ENCODE results near the gene FRMD5.

Gene FRMD5

DNA sequence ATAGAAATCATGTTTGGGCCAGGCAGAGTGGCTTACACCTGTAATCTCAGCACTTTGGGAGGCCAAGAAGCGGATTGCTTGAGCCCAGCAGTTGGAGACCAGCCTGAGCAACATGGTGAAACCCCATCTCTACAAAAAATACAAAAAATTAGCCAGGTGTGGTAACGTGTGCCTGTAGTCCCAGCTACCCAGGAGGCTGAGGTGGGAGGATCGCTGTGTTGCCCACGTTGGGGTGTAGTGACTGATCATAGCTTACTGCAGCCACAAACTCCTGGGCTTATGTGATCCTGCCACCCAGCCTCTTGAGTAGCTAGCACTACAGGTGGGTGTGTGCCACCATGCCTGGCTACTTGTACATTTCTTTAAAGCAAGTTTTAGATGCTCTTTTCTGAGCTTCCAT is 254.0 kb downstream of the FRMD5 start:
- no peak for FAIRE-seq

DNA sequence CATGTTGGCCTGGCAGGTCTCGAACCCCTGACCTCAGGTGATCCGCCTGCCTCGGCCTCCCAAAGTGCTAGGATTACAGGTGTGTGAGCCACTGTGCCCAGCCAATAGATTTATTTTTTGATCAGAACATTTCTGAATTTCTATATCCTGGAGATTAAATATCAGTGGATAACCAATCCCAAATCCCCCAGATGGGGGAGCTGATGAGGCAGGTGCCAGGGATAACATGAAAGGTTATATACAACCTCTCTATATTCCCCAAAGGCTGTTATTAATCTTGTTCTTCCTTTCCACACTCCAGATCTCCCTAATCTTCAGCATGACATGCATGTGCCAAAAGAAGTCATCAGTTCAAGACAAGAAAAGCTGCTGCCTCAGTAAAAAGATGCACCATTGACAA is 256.0 kb downstream of the FRMD5 start:
- FAIRE-seq (no peak), DNase-seq (ENCODE audit: extremely low spot score, insufficient read length, low read depth) (no peak)

More for the DNA sequence above, 254.0 kb downstream of the FRMD5 start:
- no peak for DNase-seq (ENCODE audit: extremely low spot score, insufficient read length, low read depth)

DNA sequence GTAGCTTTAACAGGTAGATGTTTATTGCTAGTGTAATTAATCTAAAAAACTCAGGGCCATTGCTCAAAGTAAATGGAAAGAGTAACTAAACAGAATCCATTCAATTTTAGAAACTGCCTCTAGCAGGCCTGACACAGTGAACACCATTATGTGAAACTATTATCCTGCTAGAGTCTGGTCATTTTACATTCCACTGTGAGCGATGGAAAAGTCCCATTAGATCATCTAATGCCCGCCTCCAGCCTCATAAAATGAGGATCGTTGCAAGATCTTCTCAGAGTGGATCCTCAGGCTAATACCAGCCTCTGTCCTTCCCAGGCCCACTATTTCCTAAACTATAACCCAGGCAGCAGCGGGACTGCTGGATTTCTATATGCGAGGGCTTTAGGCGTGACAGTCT is 260.6 kb downstream of the FRMD5 start:
- DNase-seq (ENCODE audit: extremely low spot score, insufficient read length, low read depth) (no peak), FAIRE-seq (no peak)

DNA sequence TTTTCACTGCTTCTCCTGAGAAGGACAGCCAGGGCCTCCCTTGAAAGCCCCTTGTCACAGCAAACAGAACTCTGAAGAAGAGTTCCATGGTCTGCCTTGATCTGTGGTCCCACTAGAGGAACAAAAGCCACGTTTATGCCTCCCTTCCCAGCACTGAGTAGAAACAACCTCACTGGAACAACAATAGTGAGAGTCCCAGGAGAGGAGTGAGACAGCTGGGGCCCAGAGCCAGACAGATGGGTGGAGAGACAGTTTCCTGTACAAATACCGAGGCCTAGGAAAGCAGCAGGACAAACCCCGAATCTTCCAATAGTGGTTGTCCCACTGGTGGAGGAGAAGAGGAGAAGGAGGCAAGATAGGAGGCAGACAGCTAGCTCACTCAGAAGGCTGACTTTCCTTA is 262.2 kb downstream of the FRMD5 start:
- no peak for DNase-seq (ENCODE audit: extremely low spot score, insufficient read length, low read depth)
- FAIRE-seq, result no peak

DNA sequence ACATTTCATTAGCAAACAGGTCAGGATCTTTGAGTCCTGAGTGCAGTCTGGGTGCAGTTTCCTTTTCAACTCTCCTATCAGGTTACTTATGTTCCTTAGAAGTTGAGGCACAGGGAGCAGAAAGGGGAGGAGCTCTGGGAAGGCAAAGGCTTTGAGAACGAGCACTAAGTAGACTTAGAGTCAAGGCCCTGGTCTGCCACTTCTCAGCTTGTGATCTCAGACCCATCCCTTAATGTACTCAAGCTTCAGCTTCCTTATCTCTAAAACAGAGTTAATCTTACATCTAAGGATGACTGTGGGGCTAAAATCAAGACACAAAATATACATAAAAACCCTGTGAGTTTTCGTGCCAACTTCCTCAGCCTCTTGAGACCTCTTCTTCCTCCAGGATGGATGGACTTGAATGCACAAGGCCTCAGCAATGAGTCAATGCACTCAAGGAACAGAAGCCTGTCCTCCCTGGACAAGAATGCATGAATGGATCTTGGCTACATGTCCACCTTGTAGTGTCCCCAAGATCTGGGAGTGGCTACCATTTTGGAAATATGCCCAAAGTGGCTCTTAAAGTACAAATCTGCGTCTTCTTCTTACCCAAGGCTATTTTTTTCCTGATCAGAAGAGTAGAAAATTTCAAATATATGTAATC is 263.2 kb downstream of the FRMD5 start:
- DNase-seq (ENCODE audit: extremely low spot score, insufficient read length, low read depth) (no peak), FAIRE-seq (no peak)

DNA sequence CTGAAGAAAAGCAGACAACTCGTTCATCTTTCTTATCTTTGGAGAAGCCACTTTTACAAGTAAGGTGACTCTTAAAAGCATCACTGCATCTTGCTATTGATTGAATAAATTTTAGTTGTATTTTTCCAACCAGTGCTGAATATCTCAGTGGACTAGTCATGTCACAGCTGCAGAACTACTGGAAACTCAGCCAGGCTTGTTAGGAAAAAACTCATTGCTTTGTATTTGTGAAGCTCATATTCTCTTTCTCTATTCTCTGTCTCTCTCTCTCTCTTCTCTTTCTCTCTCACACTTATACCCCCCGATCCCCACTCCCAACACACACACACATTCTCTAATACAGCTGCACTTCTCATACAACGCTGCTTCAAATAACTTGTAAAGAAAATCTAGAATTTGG is 264.0 kb downstream of the FRMD5 start:
- FAIRE-seq, result no peak
- no peak for DNase-seq (ENCODE audit: extremely low spot score, insufficient read length, low read depth)

DNA sequence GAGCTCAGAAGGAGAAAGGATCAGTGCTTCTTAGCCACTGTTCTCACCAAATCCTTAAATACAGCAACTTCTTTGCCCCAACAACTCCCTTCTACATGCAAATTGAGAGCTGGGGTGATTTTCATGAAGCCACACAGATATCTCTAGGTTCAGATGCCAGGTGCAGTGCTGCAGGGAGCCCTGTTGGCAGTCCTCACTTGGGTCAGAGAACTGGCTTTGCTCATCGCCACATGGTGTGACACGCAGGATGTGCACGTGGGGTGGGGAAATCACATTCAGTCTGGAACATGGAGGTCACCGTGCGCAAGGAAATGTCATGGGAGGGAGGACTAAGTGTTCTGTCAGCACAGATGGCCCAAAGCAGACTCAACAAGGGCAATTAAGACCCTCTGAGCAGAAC is 264.5 kb downstream of the FRMD5 start:
- FAIRE-seq (no peak), DNase-seq (ENCODE audit: extremely low spot score, insufficient read length, low read depth) (no peak)

DNA sequence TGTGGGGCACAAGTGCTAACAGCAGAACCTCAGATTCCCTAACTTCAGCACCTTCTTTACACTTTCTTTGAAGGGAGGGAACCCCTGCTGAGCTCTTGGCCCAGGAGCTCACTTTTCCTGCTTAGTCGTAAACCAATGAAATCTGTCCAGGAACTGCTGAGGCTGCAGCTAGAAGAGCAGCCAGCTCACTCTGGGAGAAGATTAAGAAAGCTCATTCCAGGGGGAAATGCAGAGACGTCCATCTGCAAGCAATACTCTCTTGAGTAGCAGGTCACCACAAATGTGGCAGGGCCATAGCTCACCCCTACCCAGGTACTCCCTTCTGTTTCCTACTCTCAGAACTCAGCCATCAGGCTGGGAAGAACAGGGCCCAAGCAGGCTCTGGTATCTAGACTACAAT is 265.0 kb downstream of the FRMD5 start:
- DNase-seq (ENCODE audit: extremely low spot score, insufficient read length, low read depth), result no peak
- no peak for FAIRE-seq

DNA sequence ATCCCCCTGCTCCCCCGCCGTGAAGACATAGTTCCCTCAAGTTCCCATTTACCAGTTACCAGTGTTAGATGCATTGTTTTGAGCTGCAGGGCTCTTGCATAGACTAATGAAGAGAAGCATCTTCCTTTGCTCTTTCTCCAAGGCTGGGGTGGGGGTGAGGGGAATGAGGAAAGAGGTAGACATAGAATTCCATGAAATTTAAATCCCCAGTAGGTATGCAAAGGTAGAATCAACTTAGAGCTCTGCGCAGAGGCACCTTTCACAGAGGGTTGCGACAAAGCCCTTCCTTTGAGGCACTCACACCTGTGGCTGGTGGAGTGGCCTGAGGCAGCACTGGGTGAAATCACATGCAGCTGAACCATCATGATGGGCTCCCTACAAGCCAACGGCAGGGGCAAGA is 266.9 kb downstream of the FRMD5 start:
- DNase-seq (ENCODE audit: extremely low spot score, insufficient read length, low read depth) (no peak), FAIRE-seq (no peak)

DNA sequence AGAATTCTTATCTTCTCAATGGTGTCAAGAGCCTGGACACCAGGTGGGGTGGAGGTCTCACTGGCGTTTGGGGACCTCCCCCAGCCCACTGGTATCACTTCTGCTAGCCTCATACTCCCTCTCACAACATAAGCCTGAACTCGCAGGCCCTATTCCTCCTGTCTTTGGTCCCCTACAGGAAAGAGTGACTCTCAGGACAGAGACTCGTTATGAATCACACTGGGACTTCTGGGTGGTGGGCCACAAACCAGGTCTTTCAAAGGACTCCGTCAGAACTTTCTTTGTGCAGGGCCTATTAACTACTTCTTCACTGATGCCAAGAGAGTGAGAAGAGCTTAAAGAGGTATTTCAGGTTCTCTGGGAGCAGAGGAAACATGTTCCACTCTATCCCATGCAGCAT is 267.9 kb downstream of the FRMD5 start:
- FAIRE-seq, result no peak

DNA sequence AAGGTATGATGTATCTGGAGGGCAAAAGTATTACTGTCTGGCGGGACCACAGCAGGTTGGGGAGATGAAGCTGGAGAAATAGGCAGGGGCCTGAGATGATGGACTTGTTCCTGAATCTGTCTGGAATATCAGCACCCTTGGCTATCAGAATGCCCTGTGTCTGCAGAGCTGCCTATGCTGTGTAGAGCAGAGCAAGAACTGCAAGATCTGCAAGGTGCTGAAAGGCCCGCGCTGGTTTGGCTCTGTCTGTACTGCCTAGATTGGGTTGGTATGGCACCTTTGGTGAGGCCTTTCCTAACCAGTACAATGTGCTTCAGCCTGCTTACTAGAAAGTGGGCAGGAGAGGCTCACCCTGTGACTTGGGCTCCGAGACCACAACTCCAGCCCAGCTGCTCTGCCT is 271.5 kb downstream of the FRMD5 start:
- FAIRE-seq, result no peak
- no peak for DNase-seq (ENCODE audit: extremely low spot score, insufficient read length, low read depth)

More for the DNA sequence above, 267.9 kb downstream of the FRMD5 start:
- DNase-seq (ENCODE audit: extremely low spot score, insufficient read length, low read depth), result no peak

DNA sequence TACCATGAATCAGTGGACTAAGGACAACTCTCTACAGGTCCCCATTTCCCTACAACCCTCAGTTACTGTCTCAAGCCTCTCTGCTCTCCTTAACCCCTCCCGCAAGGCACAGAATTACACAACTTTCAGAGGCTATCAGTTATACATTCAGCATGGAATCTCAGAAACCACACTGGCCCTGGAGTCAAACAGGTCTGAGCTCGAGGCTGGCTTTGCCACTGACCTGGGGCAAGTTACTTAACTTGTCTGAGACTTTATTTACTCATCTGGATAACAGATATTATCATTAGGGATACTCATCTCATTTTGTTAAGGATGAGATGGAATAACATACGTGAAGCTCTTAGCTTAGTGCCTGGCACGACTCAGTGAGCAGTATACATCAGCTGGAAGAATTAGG is 273.1 kb downstream of the FRMD5 start:
- FAIRE-seq (no peak), DNase-seq (ENCODE audit: extremely low spot score, insufficient read length, low read depth) (no peak)

DNA sequence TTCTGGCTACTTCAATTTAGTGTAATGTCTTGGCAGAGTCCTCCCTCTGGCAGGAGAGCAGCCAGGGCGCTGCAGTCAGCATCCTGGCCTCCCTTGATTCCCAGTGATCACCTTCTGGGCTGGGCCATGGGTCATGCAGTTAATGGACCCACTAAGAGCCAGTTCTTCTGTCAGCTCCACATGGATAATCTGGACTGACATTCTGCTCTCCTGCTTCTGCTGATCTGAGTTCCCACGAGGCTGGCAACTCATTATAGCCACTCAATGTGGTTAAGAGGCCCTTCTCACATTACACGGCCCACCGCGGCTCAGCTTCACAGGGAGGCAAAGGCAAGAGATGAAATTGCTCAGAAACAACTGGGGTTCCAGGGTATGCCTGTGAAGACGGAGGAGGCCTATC is 274.3 kb downstream of the FRMD5 start:
- no peak for FAIRE-seq
- no peak for DNase-seq (ENCODE audit: extremely low spot score, insufficient read length, low read depth)

DNA sequence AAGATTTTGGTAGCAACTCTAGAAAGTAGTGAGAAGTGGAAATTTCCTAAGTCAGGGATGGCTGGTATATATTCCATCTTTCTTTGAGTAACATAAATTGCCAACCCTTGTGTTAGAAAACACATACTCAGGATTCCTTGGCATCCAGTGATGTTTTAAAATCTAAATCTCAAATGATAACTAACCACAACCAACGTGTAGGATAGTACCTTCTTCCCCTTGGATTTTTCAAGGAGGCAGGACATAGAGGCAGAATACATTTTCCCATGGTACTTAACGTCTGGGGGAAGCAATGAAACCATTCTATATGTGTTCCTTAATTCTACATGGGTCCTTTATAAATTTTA is 274.8 kb downstream of the FRMD5 start:
- DNase-seq (ENCODE audit: extremely low spot score, insufficient read length, low read depth), result no peak
- FAIRE-seq, result no peak

DNA sequence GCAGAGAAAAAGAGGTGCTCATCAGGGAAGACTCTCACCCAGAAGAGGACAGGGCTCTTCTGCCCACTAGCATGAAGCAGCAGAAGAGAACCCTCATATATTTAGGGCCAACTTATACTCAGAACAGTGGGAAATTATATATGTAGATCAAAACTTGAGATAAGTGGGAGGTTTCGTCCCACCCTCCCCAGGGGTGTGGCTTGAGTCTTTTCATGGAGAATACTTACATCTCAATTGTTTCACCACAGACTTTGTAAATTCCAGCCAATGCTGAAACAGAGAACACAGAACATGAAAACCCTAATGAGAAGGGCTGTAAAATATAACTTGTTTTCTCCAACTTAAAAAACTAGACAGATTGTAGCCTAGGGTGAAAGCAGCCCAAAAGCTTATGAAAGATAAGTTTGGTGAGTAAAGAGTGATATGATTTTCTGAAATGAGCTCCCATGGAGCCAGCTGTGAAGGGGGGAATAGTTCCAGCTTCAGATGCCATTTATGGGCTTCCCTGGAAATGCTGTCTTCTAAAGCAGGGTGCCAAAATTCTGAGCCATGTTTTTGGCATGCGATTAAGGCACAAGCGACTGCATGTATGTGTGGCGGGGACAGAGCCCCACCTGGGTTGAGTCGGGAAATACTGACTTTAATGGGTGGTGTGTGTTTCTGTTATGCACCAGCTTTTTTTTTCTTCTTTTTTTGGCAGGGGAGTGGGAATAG is 275.4 kb downstream of the FRMD5 start:
- FAIRE-seq, result no peak
- DNase-seq (ENCODE audit: extremely low spot score, insufficient read length, low read depth), result no peak

DNA sequence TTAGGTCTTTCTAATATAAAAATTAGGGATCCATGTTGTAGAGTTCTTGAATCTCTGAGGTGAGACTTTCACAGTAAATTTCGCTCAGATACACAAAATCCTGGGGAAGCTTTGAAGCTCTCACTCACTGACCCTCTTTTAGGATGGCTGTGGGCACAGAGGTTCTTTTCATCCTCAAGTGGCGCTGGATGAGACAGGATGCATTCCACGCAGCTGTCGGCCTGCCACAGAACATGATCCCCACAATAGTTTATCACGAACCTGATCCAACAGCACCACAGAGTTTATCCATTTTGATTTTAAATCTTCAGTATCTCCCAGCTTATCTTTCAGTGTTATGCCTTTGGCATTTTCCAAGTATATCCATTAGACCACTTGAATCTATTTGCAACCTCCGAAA is 276.4 kb downstream of the FRMD5 start:
- FAIRE-seq (no peak), DNase-seq (ENCODE audit: extremely low spot score, insufficient read length, low read depth) (no peak)

DNA sequence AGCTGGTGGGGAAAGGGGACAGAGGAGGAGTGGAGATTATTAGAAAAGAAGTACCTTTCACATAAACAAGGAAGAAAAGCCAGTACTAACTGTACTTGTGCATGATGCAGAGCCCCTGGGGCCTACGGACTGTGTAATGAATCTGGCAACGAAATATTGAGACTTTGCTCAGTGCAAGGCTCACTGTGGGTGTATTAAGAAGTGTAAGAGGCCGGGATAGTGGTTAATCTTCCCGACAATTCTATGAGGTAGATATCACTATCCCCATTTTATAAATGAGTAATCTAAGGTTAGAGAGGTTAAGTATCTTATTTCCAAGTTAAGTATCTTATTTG is 278.8 kb downstream of the FRMD5 start:
- DNase-seq (ENCODE audit: extremely low spot score, insufficient read length, low read depth) (no peak), FAIRE-seq (no peak)

DNA sequence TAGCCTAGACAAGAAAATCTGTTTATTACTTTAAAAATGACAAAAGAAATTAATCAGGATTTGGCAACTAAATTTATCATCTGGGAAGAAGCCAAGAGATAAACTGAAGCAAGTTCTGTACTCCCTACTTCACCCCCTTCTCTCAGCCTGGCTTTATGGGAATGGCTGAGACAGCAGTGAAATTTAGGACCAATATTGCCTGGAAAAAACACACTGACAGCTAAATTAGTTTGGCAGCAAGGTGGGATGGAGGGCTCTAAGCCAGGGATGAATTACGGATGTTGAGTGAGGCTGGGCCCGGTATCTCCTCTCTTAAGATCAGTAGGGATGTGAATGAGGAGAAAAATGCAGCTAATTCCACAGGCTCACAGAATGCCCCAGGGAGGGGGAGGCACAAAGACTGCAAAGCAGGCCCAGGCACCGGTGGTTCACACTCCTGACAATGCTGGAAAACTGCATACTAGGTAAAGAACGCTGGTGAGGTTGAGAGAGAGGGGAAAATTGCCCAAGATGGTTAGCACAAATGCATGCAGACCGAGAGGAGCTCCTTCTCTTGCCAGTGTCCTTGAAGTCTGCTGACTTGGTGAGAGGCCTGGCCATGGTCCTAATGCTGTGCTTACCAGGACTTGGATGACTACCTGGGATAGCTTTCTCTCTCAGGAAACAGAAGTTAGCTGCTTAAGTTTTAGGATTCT is 279.3 kb downstream of the FRMD5 start:
- FAIRE-seq (no peak), DNase-seq (ENCODE audit: extremely low spot score, insufficient read length, low read depth) (no peak)

DNA sequence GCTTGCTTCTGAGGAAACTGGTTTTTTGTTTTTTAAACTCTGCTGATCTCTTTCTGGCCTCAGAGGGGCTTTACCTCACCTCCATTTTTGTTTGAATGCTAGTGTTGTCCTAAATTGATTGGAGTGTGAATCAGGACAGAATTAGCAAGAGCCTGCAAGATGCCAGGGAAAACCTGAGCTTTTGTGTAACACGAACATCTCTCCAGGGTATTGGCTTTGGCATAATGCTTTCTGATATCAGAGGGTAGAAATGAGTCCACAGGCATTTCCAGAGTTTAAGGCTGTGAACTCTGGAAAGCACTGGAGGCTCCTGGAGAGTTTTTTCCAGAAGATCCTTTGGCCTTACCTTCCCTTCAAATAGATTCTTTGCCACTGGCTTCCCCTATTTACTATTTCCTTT is 281.1 kb downstream of the FRMD5 start:
- FAIRE-seq (no peak), DNase-seq (ENCODE audit: extremely low spot score, insufficient read length, low read depth) (no peak)

DNA sequence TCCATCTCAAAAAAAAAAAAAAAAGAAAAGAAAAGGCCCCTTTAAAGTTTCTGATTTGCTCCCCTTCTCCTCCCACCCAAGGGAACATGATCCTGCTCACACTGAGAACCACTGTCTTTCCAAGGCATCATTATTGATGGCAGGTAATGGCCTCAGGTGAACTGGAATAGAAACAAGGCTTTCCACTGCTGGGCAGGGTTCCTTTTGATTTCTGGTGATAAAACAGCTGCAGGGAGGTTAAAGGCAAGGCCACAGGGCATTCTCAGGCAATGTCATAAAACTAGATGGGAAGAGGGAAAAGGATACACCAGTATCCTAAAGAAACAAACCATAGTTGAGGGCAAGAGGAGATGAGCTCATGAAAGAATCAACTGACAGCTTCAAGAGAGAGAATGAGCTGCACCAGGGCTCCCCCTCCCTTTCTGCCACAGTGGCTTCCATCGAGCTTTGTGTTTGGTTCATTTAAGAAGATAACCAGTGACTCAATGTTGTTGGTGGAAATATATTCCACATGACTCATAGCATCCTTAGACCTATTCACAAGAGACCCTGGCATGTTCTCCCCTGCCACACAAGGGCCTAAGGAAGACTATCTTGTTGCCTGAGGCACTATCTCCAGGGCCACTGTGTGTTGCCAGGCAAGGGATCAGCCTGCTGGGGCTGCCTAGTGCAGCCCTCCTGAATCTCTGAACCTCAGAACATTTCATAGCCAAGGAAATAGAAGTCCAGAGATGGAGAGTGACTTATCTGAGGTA is 281.9 kb downstream of the FRMD5 start:
- DNase-seq (ENCODE audit: extremely low spot score, insufficient read length, low read depth) (no peak), FAIRE-seq (no peak)

DNA sequence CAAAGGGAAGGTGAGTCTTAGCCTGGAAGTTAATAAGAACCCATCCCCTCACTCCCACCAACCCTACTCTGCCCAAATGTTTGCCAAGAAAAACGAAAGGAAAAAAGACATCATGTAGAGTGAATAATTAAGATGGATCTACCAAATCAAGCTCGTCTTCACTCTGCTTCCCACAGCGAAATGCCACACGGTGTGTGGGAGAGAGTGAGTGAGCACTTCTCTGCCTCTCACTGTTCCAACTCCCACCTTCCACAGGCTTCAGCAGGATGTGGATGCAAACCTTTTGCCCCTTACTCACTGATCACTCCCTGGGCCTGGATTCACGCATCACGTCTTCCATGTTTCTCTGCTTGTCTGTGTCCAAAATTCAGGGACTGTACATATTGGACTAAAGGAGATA is 282.9 kb downstream of the FRMD5 start:
- DNase-seq (ENCODE audit: extremely low spot score, insufficient read length, low read depth) (no peak), FAIRE-seq (no peak)
